Ascending aorta (tissue), 2 donors: ENCODE measurements around the gene ERO1A. TPM values are rescaled to one million over a fixed set of nuclear protein-coding genes. Genes with fewer than 3 reads are reported as not detected.

Source experiments
- DNase-seq, 2 donors: peaks; one replicate each; pipeline ENCODE4 v3.0.0-alpha.2; 2019; ENCODE audit warnings: low spot score in 2 of 2
- H3K27ac ChIP-seq, 2 donors: fragments of 200-600 bp; sonication (generic); one replicate each; pipeline ENCODE4 v1.5.1; 2016 to 2017; ENCODE audit warnings: mild to moderate bottlenecking in 1 of 2
- H3K27me3 ChIP-seq: fragments of 200-600 bp; sonication (generic); one replicate; pipeline ENCODE4 v1.5.1; 2017
- H3K36me3 ChIP-seq, 2 donors: fragments of 200-600 bp; sonication (generic); one replicate each; pipeline ENCODE4 v1.5.1; 2016
- H3K4me1 ChIP-seq, 2 donors: fragments of 200-600 bp; sonication (generic); one replicate each; pipeline ENCODE4 v1.5.1; 2016 to 2017; ENCODE audit warnings: mild to moderate bottlenecking in 1 of 2
- H3K4me3 ChIP-seq, 2 donors: fragments of 200-600 bp; sonication (generic); one replicate each; pipeline ENCODE4 v1.5.1; 2016 to 2017; ENCODE audit warnings: mild to moderate bottlenecking in 1 of 2
- H3K9me3 ChIP-seq, 2 donors: fragments of 200-600 bp; sonication (generic); one replicate each; pipeline ENCODE4 v1.5.1; 2016
- intact Hi-C: fragments of 100-400 bp; cut with DNase I; formaldehyde crosslinking; loops from one replicate; pipeline ENCODE4 v1.15.1; 2023
- total RNA-seq: library from RNA; depleted of rRNA; stranded (reverse); fragments of >200 nt; gene quantifications from one replicate; pipeline ENCODE4 v1.1.0, GENCODE V29; 2016
- TF ChIP-seq, protein P1 (sequence below), 3 experiments: fragments of 200-600 bp in 2 of 3; fragments of 450-650 bp in 1 of 3; sonication (generic) in 2 of 3; IDR thresholded peaks; one replicate each; pipeline ENCODE4 v1.5.1; 2016 to 2019; ENCODE audit warnings: antibody characterized with exemption in 3 of 3, mild to moderate bottlenecking in 1 of 3, moderate library complexity in 1 of 3

Gene ERO1A
- total RNA-seq, 1 donor from 2014 or later, result 25.9 TPM

DNA sequence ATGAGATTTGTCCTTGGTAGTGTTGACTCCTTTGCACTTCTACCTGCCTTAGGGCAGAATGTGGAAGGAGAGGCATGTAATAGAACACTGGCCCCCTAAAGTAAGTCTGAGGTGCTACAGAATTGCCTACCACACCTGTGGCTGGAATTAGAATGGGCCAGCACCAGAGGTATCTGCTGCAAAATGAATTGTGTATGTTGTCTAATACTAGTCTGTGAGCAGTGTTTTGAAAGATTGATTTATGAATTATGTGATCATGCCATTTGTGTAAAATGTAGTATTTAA, 28.9 kb upstream of the ERO1A start:
- no peaks in the 10 kb centered on the region for H3K4me1 ChIP-seq
- H3K27ac ChIP-seq, result no peak overlapping the region
- H3K4me3 ChIP-seq, result no peak overlapping the region
- intact Hi-C loops, result no loop called here
- peaks cover 33 to 76% of the 10 kb centered on the region in 2 donors for H3K36me3 ChIP-seq
- H3K9me3 ChIP-seq, result no peaks in the 10 kb centered on the region
- TF ChIP-seq, protein P1, sequence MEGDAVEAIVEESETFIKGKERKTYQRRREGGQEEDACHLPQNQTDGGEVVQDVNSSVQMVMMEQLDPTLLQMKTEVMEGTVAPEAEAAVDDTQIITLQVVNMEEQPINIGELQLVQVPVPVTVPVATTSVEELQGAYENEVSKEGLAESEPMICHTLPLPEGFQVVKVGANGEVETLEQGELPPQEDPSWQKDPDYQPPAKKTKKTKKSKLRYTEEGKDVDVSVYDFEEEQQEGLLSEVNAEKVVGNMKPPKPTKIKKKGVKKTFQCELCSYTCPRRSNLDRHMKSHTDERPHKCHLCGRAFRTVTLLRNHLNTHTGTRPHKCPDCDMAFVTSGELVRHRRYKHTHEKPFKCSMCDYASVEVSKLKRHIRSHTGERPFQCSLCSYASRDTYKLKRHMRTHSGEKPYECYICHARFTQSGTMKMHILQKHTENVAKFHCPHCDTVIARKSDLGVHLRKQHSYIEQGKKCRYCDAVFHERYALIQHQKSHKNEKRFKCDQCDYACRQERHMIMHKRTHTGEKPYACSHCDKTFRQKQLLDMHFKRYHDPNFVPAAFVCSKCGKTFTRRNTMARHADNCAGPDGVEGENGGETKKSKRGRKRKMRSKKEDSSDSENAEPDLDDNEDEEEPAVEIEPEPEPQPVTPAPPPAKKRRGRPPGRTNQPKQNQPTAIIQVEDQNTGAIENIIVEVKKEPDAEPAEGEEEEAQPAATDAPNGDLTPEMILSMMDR (IDR thresholded peaks at IDR 0.05), result no peak
- no peak for DNase-seq
- no peaks in the 10 kb centered on the region for H3K27me3 ChIP-seq

DNA sequence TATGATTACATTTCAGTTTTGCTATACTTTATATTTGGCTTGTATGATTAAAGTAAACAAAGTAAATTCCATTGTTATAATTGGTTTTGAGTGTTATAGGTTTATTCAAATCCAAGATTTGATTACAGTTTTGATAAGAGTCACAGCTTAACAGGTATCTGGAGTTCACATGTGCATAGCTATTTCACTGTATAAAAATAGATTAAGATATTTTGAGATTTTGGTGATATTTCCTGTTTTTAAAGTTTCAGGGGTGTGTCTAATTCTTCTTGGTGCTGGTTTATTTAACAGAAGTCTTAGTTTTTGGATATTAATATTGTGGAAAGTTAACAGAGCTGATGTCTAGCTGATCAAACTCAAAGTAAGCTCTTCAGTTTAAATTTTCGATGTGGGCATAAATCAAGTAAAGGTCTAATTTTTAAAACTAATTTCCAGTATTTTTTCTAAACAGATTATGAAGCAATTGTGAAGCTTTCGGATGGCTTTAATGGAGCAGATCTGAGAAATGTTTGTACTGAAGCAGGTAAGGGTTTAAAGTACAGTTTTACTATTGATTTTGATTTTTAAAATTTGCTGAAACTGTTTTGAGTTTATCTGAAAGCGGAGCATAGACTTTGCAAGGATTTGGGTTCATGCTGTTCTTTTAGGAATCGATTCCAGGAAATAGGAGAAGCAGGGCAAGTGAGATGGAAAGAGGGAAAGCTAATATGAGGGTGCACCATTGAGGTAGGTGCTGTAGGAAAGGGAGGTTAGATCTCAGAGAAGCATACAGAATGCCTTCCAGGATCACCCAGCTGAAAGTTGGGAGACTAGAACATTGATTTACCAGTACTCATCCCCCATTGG, 28.4 kb upstream of the ERO1A start:
- no peak for DNase-seq
- intact Hi-C loops, result no loop called here
- Histone ChIP-seq H3K4me1 (no peaks in the 10 kb centered on the region), H3K9me3 (no peaks in the 10 kb centered on the region), H3K27me3 (no peaks in the 10 kb centered on the region), H3K36me3 (peaks cover 39 to 81% of the 10 kb centered on the region in 2 donors), H3K4me3 (no peak overlapping the region), H3K27ac (no peak overlapping the region)
- TF ChIP-seq, protein P1 (IDR thresholded peaks at IDR 0.05), result no peak

DNA sequence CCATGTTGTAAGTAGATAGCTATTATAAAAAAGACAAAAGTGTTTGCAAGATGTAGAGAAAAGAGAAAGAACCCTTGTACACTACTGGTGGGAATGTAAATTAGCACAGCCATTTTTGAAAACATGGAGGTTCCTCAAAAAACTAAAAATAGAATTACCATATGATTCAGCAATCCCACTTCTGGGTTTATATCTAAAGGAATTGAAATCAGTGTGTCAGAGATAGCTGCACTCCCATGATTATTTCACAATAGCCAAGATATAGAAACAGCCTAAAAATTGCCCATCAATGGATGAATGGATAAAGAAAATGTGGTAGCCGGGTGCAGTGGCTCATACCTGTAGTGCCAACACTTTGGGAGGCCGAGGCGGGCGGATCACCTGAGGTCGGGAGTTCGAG, 20.8 kb upstream of the ERO1A start:
- intact Hi-C loops, result no loop called here
- no peaks in the 10 kb centered on the region for H3K9me3 ChIP-seq
- TF ChIP-seq, protein P1 (IDR thresholded peaks at IDR 0.05), result no peak
- H3K36me3 ChIP-seq, result peaks cover 80 to 93% of the 10 kb centered on the region in 2 donors
- no peaks in the 10 kb centered on the region for H3K27me3 ChIP-seq
- no peak overlapping the region for H3K4me3 ChIP-seq
- DNase-seq, result no peak
- H3K27ac ChIP-seq, result no peak overlapping the region
- no peaks in the 10 kb centered on the region for H3K4me1 ChIP-seq

DNA sequence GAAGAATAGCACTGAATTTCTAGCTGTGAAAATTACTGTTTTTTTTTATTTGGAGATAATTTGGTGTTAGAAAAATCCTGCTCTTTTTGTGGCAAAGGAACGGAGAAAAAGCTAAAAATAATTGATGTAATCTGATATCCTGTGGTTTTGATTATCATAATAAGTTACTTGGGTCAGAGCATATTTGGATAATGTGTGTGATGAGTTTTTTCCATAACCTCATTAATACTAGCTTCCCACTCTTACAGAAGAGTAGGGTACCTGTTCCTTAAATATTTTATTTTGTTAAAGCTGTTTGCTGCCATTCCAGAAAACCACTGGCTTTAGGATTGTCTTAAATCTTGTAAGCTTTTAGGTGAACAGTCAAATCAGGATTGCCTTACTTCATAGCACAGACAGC, 16.3 kb upstream of the ERO1A start:
- DNase-seq, result no peak
- Histone ChIP-seq H3K4me3 (no peak overlapping the region), H3K9me3 (no peaks in the 10 kb centered on the region), H3K27me3 (no peaks in the 10 kb centered on the region), H3K36me3 (peaks cover 51 to 71% of the 10 kb centered on the region in 2 donors), H3K27ac (no peak overlapping the region), H3K4me1 (peaks cover 7 to 15% of the 10 kb centered on the region in 2 donors)
- TF ChIP-seq, protein P1 (IDR thresholded peaks at IDR 0.05), result no peak
- intact Hi-C loops, result no loop called here

DNA sequence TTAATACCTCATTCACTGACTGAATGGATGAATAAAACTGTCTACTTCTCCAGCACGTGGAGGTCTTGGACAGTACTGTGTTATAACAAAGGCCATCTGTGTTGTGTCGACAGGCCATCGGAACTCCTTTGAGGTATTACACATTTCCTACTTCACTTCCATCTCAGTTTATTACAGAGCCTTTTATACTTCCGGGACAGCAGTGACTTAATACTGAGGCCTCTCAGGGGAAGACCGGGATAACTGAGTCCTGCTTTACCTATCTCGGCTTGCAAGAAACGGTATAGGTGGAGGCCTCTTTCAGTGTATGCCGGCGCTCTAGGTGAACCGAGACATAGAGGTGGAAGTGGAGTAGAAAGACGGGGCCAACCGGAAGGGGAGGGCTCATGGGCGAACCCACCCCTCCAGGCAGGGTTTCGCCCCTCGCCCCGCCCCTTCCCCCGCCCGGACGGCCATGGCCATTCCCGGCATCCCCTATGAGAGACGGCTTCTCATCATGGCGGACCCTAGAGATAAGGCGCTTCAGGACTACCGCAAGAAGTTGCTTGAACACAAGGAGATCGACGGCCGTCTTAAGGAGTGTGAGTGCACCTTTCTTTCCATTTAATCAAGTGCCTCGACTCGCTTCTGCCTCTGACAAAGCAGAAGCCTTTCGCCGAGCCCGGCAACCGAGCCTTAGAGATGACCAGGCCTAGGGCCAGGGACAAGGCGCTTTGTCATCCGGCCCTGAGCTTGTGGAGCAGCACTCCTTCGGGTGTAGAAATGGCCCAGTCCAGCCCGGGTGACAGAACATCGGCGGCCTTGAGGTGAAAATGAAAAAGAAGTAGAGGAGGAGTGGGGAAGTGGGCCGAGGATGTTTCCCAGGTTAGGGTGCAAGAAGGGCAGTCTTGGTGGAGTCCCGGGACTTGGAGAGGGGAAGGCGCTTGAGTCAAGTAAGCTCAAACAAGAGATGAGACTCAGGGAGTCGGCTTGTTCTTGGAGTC, 11.7 kb upstream of the ERO1A start, which contains the start of gene PSMC6:
PSMC6 (plus strand) TSS at position 477 of the 983 bp plus-strand sequence; CDS start at position 497, 20 bp downstream.
- Histone ChIP-seq H3K36me3 (peaks cover 15 to 24% of the 10 kb centered on the region in 2 donors), H3K4me3 (peak within 1 kb of the TSS; percentile 78 to 96), H3K27ac (peak within 1 kb of the TSS; percentile 89), H3K9me3 (no peaks in the 10 kb centered on the region), H3K27me3 (no peaks in the 10 kb centered on the region), H3K4me1 (peaks cover 7 to 15% of the 10 kb centered on the region in 2 donors)
- TF ChIP-seq, protein P1 (IDR thresholded peaks at IDR 0.05), result no peak
- intact Hi-C loops, result loop anchor here (1.0 to 10.0 kb wide), 4 partner anchors 12 to 448 kb away; partner anchors contain the start of genes DDHD1, ERO1A, GPR137C and STYX
- DNase-seq, result peak; percentile 80 to 96
